Activated T-cell treated with anti-CD3 and anti-CD28 coated beads, Interleukin-2, amount 50 U/mL, for 4 hours (primary cell): ENCODE measurements around the gene IPO13. TPM values are rescaled to one million over a fixed set of nuclear protein-coding genes. Genes with fewer than 3 reads are reported as not detected.

Experiments used
- ATAC-seq, 2 donors: fragments of 200-7000 bp; cut with Tn5 transposase; one replicate each; pipeline ENCODE4 v1.10.0; 2021
- DNase-seq: peaks from one replicate; pipeline ENCODE4 v3.0.0-alpha.2; 2020
- H3K27me3 Mint-ChIP-seq: one replicate; pipeline ENCODE4 v1.8.0; 2021; ENCODE audit warnings: low read depth, mixed read lengths
- H3K36me3 Mint-ChIP-seq: one replicate; pipeline ENCODE4 v1.8.0; 2022; ENCODE audit warnings: mixed read lengths; ENCODE audit not compliant: insufficient read depth
- H3K4me1 Mint-ChIP-seq: one replicate; pipeline ENCODE4 v1.8.0; 2021; ENCODE audit warnings: low read depth, mixed read lengths
- H3K4me3 Mint-ChIP-seq: one replicate; pipeline ENCODE4 v1.8.0; 2021; ENCODE audit warnings: mild to moderate bottlenecking, moderate library complexity, mixed read lengths
- H3K9me3 Mint-ChIP-seq: one replicate; pipeline ENCODE4 v1.8.0; 2021; ENCODE audit warnings: mixed read lengths
- total RNA-seq, 3 donors: library from RNA; stranded (reverse); gene quantifications; one replicate each; pipeline ENCODE4 v1.2.1, GENCODE V29; 2021

IPO13 gene
- total RNA-seq, 3 donors from 2014 or later, result 27.5 to 31.9 (median 28.2) TPM

- no peaks in the 10 kb centered on the region for H3K9me3 Mint-ChIP-seq
- peak within 1 kb of the TSS; percentile 99 for H3K4me3 Mint-ChIP-seq
- ATAC-seq (peak; percentile 90 to 92), DNase-seq (peak; percentile 93)
- H3K36me3 Mint-ChIP-seq, result peaks cover 22% of the 10 kb centered on the region
- no peaks in the 10 kb centered on the region for H3K27me3 Mint-ChIP-seq
- H3K4me1 Mint-ChIP-seq, result peaks cover 32% of the 10 kb centered on the region
Measured at GRCh38 chr1:43969746-43970466, 23.2 kb downstream of the IPO13 start, which contains the start of gene DPH2. Gene DPH2 (plus strand): TSS chr1:43970010. CDS start chr1:43970176, 166 bp downstream.

GRCh38 chr1:43970502-43970901 lies 23.8 kb downstream of the IPO13 start:
- H3K4me3 Mint-ChIP-seq, result peak overlapping the region; percentile 99
- no peak for ATAC-seq
- no peak for DNase-seq
- peaks cover 22% of the 10 kb centered on the region for H3K36me3 Mint-ChIP-seq
- peaks cover 34% of the 10 kb centered on the region for H3K4me1 Mint-ChIP-seq
- no peaks in the 10 kb centered on the region for H3K9me3 Mint-ChIP-seq
- H3K27me3 Mint-ChIP-seq, result no peaks in the 10 kb centered on the region

GRCh38 chr1:43970911-43971310 lies 24.2 kb downstream of the IPO13 start:
- peak overlapping the region; percentile 99 for H3K4me3 Mint-ChIP-seq
- H3K36me3 Mint-ChIP-seq, result peaks cover 22% of the 10 kb centered on the region
- H3K9me3 Mint-ChIP-seq, result no peaks in the 10 kb centered on the region
- H3K4me1 Mint-ChIP-seq, result peaks cover 37% of the 10 kb centered on the region
- DNase-seq (no peak), ATAC-seq (no peak)
- no peaks in the 10 kb centered on the region for H3K27me3 Mint-ChIP-seq

GRCh38 chr1:43971336-43971980 lies 24.7 kb downstream of the IPO13 start:
- Mint-ChIP-seq H3K4me3 (peak overlapping the region; percentile 99), H3K4me1 (peaks cover 42% of the 10 kb centered on the region), H3K36me3 (peaks cover 22% of the 10 kb centered on the region), H3K27me3 (no peaks in the 10 kb centered on the region), H3K9me3 (no peaks in the 10 kb centered on the region)
- DNase-seq (no peak), ATAC-seq (no peak)

DNA sequence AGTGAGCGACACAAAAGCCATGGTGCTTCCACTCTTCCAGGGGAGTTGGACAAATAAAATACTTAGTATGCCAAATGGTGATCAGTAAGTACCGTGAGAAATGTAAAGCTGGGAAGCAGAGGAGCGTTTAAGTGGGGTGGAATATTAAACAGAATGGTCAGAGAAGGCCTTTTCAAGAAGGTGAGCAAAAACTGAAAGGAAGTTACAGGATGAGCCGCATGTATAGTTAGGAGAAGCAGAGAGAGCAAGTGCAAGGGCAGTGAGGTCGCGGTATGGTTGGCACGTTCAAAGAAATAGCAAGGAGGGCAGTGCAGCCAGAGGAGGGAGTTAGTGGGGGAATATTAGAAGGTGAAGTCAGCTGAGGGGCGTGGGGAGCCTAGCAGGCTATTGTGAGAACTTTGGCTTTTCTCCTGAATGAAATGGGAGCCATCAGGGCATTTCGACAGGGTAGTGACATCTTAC lies 27.3 kb downstream of the IPO13 start:
- ATAC-seq (no peak), DNase-seq (no peak)
- peaks cover 36% of the 10 kb centered on the region for H3K36me3 Mint-ChIP-seq

GRCh38 chr1:43974443-43975248 lies 27.9 kb downstream of the IPO13 start, which contains the start of gene ATP6V0B:
Gene ATP6V0B (plus strand): TSS chr1:43974960. CDS start chr1:43975041, 81 bp downstream.
- H3K27me3 Mint-ChIP-seq, result no peaks in the 10 kb centered on the region
- peak; percentile 75 to 76 for ATAC-seq
- peak; percentile 91 for DNase-seq
- H3K4me3 Mint-ChIP-seq, result peak within 1 kb of the TSS; percentile 89
- peaks cover 36% of the 10 kb centered on the region for H3K36me3 Mint-ChIP-seq
- peaks cover 57% of the 10 kb centered on the region for H3K4me1 Mint-ChIP-seq
- H3K9me3 Mint-ChIP-seq, result no peaks in the 10 kb centered on the region

More for the DNA sequence above, 27.3 kb downstream of the IPO13 start:
- Mint-ChIP-seq H3K4me1 (peaks cover 62% of the 10 kb centered on the region), H3K9me3 (no peaks in the 10 kb centered on the region), H3K4me3 (peak overlapping the region; percentile 89), H3K27me3 (no peaks in the 10 kb centered on the region)

GRCh38 chr1:43975249-43975961 lies 28.7 kb downstream of the IPO13 start:
- no peak for DNase-seq
- Mint-ChIP-seq H3K4me3 (peak overlapping the region; percentile 89), H3K4me1 (peaks cover 56% of the 10 kb centered on the region), H3K36me3 (peaks cover 33% of the 10 kb centered on the region), H3K9me3 (no peaks in the 10 kb centered on the region), H3K27me3 (no peaks in the 10 kb centered on the region)
- peak; percentile 2 to 3 for ATAC-seq

DNA sequence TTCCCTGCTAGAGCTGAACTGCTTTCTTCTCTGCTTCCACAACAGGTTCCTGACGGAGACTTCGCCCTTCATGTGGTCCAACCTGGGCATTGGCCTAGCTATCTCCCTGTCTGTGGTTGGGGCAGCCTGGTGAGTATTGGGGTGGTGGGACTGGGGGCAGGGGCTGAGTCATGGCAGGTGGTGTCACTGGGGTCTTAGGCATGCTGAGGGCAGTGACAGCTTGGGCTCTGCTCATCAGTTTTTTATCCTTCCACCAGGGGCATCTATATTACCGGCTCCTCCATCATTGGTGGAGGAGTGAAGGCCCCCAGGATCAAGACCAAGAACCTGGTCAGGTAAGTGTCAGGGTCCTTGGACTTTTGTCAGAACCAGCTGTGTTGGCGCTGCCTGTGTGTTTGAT lies 29.3 kb downstream of the IPO13 start:
- Mint-ChIP-seq H3K27me3 (no peaks in the 10 kb centered on the region), H3K9me3 (no peaks in the 10 kb centered on the region), H3K4me3 (peak overlapping the region; percentile 89), H3K4me1 (peaks cover 54% of the 10 kb centered on the region), H3K36me3 (peaks cover 33% of the 10 kb centered on the region)
- DNase-seq (no peak), ATAC-seq (no peak)

GRCh38 chr1:43976890-43977289 lies 30.1 kb downstream of the IPO13 start:
- peaks cover 51% of the 10 kb centered on the region for H3K4me1 Mint-ChIP-seq
- DNase-seq (no peak), ATAC-seq (no peak)
- H3K4me3 Mint-ChIP-seq, result peak overlapping the region; percentile 80
- no peaks in the 10 kb centered on the region for H3K27me3 Mint-ChIP-seq
- no peaks in the 10 kb centered on the region for H3K9me3 Mint-ChIP-seq
- peaks cover 33% of the 10 kb centered on the region for H3K36me3 Mint-ChIP-seq

DNA sequence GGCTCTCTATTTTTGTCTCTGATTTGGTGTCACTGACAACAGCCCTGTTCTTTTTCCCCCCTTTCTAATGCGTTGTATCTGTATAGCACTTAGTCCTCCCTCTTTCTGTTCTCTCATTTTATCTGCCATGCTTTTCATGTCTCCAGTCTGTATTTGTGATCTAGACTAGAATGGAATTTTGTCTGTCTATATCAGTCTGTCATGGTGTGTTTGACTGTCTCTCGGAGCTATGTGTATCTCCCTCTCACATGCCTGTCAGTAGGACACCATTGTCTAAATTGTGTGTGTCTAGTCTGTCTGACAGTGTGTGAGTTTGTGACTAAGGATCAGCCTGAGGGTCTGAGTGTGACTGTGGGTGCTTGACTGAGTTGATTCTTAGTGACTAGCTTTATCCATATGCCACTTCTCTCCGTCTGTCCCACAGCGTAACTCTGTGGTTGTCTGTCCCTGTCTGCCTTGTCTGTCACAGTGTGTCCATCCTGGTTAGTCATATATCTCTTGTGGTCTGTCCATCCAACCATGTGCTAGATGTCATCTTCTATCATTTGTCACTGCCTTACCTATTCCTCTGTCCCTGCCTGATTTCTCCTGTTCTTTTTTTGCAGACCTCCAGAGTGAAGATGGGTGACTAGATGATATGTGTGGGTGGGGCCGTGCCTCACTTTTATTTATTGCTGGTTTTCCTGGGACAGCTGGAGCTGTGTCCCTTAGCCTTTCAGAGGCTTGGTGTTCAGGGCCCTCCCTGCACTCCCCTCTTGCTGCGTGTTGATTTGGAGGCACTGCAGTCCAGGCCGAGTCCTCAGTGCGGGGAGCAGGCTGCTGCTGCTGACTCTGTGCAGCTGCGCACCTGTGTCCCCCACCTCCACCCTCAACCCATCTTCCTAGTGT lies 30.9 kb downstream of the IPO13 start:
- Mint-ChIP-seq H3K36me3 (peaks cover 33% of the 10 kb centered on the region), H3K4me1 (peaks cover 51% of the 10 kb centered on the region), H3K9me3 (no peaks in the 10 kb centered on the region), H3K27me3 (no peaks in the 10 kb centered on the region), H3K4me3 (peak overlapping the region; percentile 80)
- DNase-seq, result no peak
- ATAC-seq, result no peak

DNA sequence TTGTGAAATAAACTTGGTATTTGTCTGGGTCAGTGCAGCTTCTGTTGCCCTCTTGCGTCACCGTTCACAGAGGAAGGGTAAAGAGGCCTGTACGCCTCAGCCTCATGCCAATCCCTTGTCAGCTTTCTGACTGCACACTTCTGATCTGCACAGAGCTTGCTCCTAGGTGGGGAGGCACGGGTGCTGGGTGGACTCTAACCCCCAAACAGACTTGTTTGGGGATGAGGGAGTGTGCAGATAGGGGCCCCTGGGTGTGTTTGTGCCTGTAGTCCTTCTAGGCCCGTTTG lies 31.5 kb downstream of the IPO13 start:
- Mint-ChIP-seq H3K27me3 (no peaks in the 10 kb centered on the region), H3K4me1 (peaks cover 51% of the 10 kb centered on the region), H3K9me3 (no peaks in the 10 kb centered on the region), H3K36me3 (peaks cover 27% of the 10 kb centered on the region), H3K4me3 (peak overlapping the region; percentile 80)
- DNase-seq (no peak), ATAC-seq (no peak)

GRCh38 chr1:43978551-43979260 lies 32.0 kb downstream of the IPO13 start, which contains the start of gene B4GALT2:
Gene B4GALT2 (plus strand): TSS chr1:43979210. CDS start chr1:43981161, 1,951 bp downstream.
- DNase-seq, result peak; percentile 24
- H3K9me3 Mint-ChIP-seq, result no peaks in the 10 kb centered on the region
- no peaks in the 10 kb centered on the region for H3K27me3 Mint-ChIP-seq
- H3K4me1 Mint-ChIP-seq, result peaks cover 47% of the 10 kb centered on the region
- peak in 1 of 2 donors; percentile 18 for ATAC-seq
- H3K4me3 Mint-ChIP-seq, result peak within 1 kb of the TSS; percentile 88
- peaks cover 22% of the 10 kb centered on the region for H3K36me3 Mint-ChIP-seq

- no peak for DNase-seq
- Mint-ChIP-seq H3K27me3 (no peaks in the 10 kb centered on the region), H3K4me3 (no peak overlapping the region), H3K9me3 (no peaks in the 10 kb centered on the region), H3K4me1 (peaks cover 42% of the 10 kb centered on the region), H3K36me3 (peaks cover 19% of the 10 kb centered on the region)
- ATAC-seq, result no peak
Measured at GRCh38 chr1:43979261-43979527, 32.4 kb downstream of the IPO13 start.
